GM12878 (cell line): Measurements from ENCODE around the gene ZNF276. TPM values are rescaled to one million over a fixed set of nuclear protein-coding genes. Genes with fewer than 3 reads are reported as not detected.

Experiments
- BACH1 ChIP-seq: fragments of 450-650 bp; IDR thresholded peaks from 2 replicates; pipeline ENCODE4 v1.6.1; 2017; ENCODE audit warnings: mild to moderate bottlenecking, borderline replicate concordance
- BHLHE40 ChIP-seq, 2 experiments: fragments of 450-650 bp in 1 of 2; IDR thresholded peaks; 2 replicates each; pipeline ENCODE4 v1.6.1; 2011 to 2017; ENCODE audit warnings: low read depth in 2 of 2, borderline replicate concordance in 1 of 2, improper control_type of control experiment in 1 of 2, low read length in 1 of 2, mild to moderate bottlenecking in 1 of 2
- CBX5 ChIP-seq: sonication (generic); IDR thresholded peaks from 2 replicates; pipeline ENCODE4 v1.6.1; 2016; ENCODE audit warnings: low read depth, moderate library complexity, mild to moderate bottlenecking, inconsistent platforms
- DPF2 ChIP-seq: fragments of 450-650 bp; IDR thresholded peaks from 2 replicates; pipeline ENCODE4 v1.6.1; 2017; ENCODE audit warnings: mild to moderate bottlenecking
- EED ChIP-seq: sonication (generic); IDR thresholded peaks from 2 replicates; pipeline ENCODE4 v1.6.1; 2016; ENCODE audit warnings: antibody characterized with exemption, low read depth
- HDAC2 ChIP-seq: fragments of 200-600 bp; sonication (generic); IDR thresholded peaks from 2 replicates; pipeline ENCODE4 v1.6.1; 2017
- HDAC6 ChIP-seq: fragments of 200-600 bp; sonication (generic); IDR thresholded peaks from one replicate; pipeline ENCODE4 v1.8.0; 2017; ENCODE audit warnings: antibody characterized with exemption; ENCODE audit not compliant: unreplicated experiment
- MTA2 ChIP-seq: fragments of 450-650 bp; IDR thresholded peaks from 2 replicates; pipeline ENCODE4 v1.6.1; 2016; ENCODE audit warnings: low read depth, mild to moderate bottlenecking, moderate library complexity
- NKRF ChIP-seq: fragments of 450-650 bp; conservative IDR thresholded peaks from 2 replicates; pipeline ENCODE4 v1.6.1; 2017; ENCODE audit warnings: mild to moderate bottlenecking, moderate library complexity
- NR2C1 ChIP-seq: fragments of 450-650 bp; IDR thresholded peaks from 2 replicates; pipeline ENCODE4 v1.6.1; 2017; ENCODE audit warnings: antibody characterized with exemption, mild to moderate bottlenecking, moderate library complexity
- STAT1 ChIP-seq: fragments of 450-650 bp; conservative IDR thresholded peaks from 2 replicates; pipeline ENCODE4 v1.6.1; 2014; ENCODE audit warnings: antibody characterized with exemption, mild to moderate bottlenecking
- SUPT20H ChIP-seq: IDR thresholded peaks from 2 replicates; pipeline ENCODE4 v1.6.1; 2011; ENCODE audit warnings: low read depth, mild to moderate bottlenecking, low read length, moderate library complexity, borderline replicate concordance; ENCODE audit not compliant: control insufficient read depth
- ZBTB40 ChIP-seq: fragments of 450-650 bp; IDR thresholded peaks from 2 replicates; pipeline ENCODE4 v1.6.1; 2016; ENCODE audit warnings: mild to moderate bottlenecking, moderate library complexity, borderline replicate concordance
- ZNF592 ChIP-seq: fragments of 450-650 bp; IDR thresholded peaks from 2 replicates; pipeline ENCODE4 v1.6.1; 2017; ENCODE audit warnings: mild to moderate bottlenecking, moderate library complexity
- ZNF687 ChIP-seq: fragments of 450-650 bp; IDR thresholded peaks from 2 replicates; pipeline ENCODE4 v1.6.1; 2017; ENCODE audit warnings: mild to moderate bottlenecking, moderate library complexity
- polyA plus RNA-seq, 11 experiments: library from polyadenylated mRNA; depleted of rRNA in 4 of 11; unstranded in 6 of 11; stranded (reverse) in 5 of 11; fragments of >200 nt; fragmentation: Nextera tagmentation in 4 of 11; fragmentation: Illumina TruSeq in 1 of 11; extraction: Ambion mirVana in 4 of 11; extraction: Trizol in 1 of 11; gene quantifications; 1 replicate in 1 of 11; 2 replicates in 10 of 11; pipeline versions ENCODE4 v1.2.1 to v1.2.3, GENCODE V29; 2011 to 2016; ENCODE audit warnings: inconsistent platforms in 2 of 11, missing spikeins in 2 of 11, low read depth in 1 of 11
- total RNA-seq, 4 experiments: library from RNA; depleted of rRNA in 3 of 4; stranded (reverse); fragments of >200 nt in 3 of 4; fragmentation: Illumina TruSeq in 1 of 4; extraction: Trizol in 1 of 4; gene quantifications; 2 replicates each; pipeline versions ENCODE4 v1.2.1 to v1.2.3, GENCODE V29; 2013 to 2021

Gene ZNF276
- total and polyA plus RNA-seq, 10 of the 15 experiments (the other 5 are each of a cell fraction or from before 2014, with no cell fraction given): 0.27 to 22.7 (median 8.7) TPM

GRCh38 chr16:89686520-89687091 lies 34.7 kb upstream of the ZNF276 start, which contains the start of gene CDK10 (continued):
- TF ChIP-seq ZNF687: peak; percentile 86
- peak; percentile 74; the same call in 1 of the 2 replicates for TF ChIP-seq BACH1
- peak; percentile 51; the same call in 1 of the 2 replicates for TF ChIP-seq ZBTB40
- TF ChIP-seq STAT1: 0 out of 2 replicates have a peak, but pooled peaks have one; percentile 42
- 0 out of 2 replicates have a peak, but pooled peaks have one; percentile 57 for TF ChIP-seq DPF2
- 0 out of 2 replicates have a peak, but pooled peaks have one; percentile 71 for TF ChIP-seq HDAC2
- TF ChIP-seq SUPT20H: no peak
- TF ChIP-seq ZNF592: no peak
- peak; percentile 63 to 95; a peak in 3 of 4 replicates for TF ChIP-seq BHLHE40 (IDR thresholded peaks at IDR 0.05; ENCODE audit: borderline replicate concordance in 1 of 2, low read depth in 2 of 2, low read length in 1 of 2)
- peak; percentile 95 for TF ChIP-seq NKRF
- TF ChIP-seq HDAC6: no peak
- no peak for TF ChIP-seq CBX5
- no peak for TF ChIP-seq EED
- TF ChIP-seq MTA2: no peak
- 0 out of 2 replicates have a peak, but pooled peaks have one; percentile 7 for TF ChIP-seq NR2C1
